ENCODE measurements around the gene NRGN.

NRGN gene

DNA sequence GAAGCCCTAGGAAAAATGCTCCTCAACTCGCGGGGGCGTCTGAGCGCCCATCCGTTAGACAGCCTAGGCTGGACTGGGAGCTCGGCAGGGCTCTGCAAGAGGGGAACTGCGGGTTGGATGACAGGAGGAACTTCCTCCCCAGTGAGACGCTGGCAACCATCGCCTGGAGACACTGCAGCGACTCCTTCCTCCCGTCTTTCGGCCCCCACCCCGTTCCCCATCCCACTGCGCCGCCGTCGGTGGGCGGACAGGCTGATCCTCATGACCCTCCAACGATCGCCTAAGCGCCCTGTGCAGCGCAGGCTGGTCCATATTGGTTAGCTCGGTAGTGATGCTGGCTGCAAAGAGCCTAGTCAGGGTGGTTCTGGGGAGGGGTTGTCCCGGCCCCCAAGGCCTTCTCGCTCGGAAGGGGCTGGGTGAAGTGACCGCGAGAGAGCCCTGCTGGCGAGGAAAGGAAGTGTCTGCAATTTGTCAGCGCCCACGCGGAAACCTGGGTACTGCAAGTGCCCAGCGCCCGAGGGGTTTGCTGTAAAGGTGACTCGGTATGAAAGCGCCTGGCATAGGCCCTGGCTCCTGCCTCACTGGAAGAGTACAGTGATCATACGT lies 638 bp downstream of the NRGN start:
- DNase-seq (ENCODE audit: low read depth) = no peak

DNA sequence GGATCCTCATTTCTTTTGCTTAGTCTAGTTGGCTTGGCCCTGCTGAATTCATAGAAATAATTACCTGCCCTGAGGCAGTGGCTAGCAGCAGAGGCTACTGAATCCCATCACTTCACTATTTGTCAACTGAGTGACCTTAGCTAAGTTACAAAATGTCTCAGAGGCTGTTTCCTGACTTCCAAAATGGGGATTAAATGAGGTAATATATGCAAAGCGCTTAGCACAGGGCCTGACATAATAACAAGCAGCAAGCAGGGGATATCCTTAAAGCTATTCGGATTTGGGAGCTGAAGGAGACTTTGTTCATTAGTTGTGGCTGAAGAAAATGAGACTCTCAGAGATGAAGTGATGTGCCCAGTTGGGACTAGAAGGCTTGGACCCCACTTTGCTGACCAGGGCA lies 2.8 kb downstream of the NRGN start:
- DNase-seq (ENCODE audit: low read depth) = no peak

DNA sequence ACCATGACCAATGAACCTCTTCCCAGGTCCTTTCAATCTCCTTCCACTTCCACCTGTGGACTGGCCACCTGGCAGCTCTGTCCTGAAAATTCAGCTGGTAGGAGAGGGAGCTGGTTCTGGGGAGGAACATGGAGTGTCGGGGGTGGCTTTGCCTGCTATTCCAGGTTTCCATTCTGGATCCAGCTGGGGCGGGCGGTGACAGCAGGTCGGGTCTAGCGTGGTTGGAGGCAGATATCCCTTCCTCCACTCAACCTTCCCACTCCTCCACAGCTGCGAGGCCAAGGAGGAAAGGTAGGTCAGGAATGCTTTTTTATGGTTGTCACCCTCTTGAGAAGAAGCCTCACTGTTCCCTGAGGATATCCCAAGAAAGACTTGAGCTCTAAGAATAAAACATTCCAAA lies 3.3 kb downstream of the NRGN start:
- DNase-seq (ENCODE audit: low read depth) = no peak

- no peak for DNase-seq (ENCODE audit: low read depth)
Observed at GRCh38 chr11:124745270-124745834, 5.6 kb downstream of the NRGN start.

DNA sequence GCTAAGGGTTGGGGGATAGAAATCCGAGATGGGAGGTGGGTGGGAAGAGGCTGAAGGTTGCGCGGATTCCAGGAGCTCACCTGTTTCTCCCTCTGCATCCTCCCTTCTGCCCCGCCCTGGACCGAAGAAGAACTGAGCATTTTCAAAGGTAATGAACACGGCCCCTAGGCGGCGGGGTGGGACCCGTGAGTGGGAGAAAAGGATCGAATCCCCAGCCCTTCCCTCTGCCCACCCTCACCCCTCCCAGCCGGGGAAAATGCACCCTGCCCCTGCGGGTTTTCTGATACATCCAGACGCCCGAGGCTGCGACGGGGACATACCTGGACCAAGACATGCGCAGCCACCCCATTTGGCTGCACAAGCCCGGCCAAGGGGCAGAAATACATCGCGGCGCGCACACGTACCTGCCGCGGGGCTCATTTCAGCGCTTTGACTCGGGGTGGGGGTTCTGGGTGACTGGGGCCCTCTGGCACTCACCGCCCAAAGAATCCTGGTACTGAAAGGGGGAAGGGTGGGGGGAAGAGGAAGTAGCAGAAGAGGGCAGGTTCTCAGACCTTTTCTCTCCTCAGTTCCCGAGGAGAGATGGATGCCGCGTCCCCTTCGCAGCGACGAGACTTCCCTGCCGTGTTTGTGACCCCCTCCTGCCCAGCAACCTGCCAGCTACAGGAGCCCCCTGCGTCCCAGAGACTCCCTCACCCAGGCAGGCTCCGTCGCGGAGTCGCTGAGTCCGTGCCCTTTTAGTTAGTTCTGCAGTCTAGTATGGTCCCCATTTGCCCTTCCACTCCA lies 6.3 kb downstream of the NRGN start:
- no peak for DNase-seq (ENCODE audit: low read depth)

- peak; percentile 15 for DNase-seq (ENCODE audit: low read depth)
Observed at GRCh38 chr11:124746621-124747243, 7.0 kb downstream of the NRGN start.

DNA sequence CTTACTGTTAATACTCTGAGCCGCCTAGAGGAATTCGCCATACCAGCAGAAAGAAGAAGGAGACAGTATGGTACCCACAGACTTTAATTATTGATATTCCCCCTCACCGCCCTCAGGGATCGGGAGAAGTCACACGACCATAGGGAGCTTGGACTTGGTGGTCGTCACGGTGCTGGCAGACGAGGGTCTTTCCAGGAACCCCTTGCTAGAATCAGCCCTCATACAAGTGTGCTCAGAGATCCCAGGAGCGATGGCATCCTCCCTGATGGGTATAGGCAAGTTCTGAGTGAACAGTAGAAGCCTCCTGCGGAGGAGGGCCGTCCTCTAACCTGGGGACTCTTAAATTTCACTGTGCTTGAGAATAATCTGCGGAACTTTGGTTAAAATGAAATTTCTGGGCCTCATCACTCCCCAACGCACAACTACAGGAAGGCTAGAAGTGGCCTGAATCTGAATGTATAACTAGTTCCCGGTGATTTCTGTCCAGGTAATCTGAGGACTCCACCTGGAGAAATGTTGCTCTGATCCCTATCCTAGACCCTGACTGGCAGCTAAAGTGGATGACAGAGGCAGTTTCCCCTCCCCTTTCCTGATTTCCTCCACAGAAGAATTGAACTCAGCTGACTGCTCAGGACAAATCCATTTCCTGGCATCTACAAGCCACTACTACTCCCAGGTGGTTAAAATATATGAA lies 7.8 kb downstream of the NRGN start:
- no peak for DNase-seq (ENCODE audit: low read depth)

DNA sequence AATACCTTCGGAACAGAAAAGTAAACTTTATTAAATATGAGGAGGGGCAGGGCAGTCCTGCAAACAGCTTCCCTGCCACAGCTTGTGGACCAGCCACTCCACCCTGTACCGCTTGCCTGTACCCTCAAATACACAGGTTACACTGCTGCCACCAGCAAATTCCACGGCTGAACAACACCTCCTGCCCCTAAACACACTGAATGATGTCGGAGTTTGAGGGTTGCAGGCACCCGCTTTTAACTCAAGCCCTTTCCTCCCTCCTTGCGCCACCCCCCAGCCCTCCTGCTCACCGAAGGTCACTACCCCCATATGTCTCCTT lies 8.3 kb downstream of the NRGN start:
- no peak for DNase-seq (ENCODE audit: low read depth)

DNA sequence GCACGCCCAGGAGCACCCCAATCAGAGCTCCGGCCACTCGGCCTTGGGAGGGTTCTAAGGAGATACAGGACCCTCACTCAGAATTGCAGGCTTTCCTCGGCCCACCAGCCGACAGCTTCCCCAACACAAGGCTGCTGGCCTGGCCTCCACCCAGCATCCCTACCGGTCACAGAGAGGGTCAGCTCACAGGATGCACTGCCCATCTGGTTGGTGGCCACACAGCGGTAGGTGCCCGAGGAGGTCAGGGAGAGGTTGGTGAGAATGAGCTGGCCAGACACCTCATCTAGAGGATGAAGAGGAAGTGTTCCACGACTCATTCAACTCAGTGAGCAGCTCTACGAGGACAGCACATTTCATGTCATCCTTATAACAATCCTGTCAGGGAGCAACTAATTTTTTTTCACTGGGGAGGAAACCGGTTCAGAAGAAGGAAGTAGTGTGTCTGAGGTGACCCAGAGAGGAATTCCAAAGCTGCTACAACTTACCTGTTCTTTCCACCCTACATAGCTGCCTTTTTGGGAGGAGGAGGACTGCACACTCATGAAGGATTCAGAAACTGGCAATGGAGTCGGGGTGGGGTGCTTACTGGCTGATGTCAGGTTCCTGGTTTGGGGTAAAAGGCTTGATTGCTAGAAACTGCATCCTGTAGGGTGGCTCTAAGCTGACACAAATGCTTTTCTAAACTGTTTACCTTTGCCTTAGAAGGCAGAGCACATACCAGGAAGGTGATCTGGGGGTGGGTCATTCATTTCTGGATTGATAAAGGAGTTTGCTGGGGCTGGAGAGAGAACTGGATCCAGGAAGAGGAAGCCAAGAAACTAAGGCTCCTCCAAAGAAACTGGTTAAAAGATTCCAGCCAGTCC lies 9.0 kb downstream of the NRGN start:
- no peak for DNase-seq (ENCODE audit: low read depth)

- no peak for DNase-seq (ENCODE audit: low read depth)
Observed at GRCh38 chr11:124749912-124750311, 10.2 kb downstream of the NRGN start.

DNA sequence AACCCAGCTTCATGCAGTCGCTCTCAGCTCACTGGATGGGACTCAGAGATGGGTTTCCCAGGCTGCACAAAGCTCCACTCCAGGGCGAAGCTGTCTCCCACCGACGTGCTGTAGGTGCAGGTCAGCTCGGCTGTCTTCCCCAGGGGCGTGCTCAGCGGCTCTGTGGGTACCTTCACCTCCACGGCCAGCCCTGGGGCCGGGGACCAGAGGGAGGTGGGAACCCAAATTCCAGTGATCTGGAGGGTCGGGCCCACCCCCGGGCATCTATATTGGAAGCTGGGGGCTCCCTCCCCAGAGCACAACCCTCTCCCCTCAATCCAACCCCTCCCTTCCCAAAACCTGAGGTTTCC lies 11.6 kb downstream of the NRGN start:
- no peak for DNase-seq (ENCODE audit: low read depth)

GRCh38 chr11:124751741-124752470 lies 12.2 kb downstream of the NRGN start, which contains the start of gene VSIG2:
VSIG2 (minus strand) TSS chr11:124752255; CDS start chr11:124752137, 118 bp downstream.
- no peak for DNase-seq (ENCODE audit: low read depth)

GRCh38 chr11:124752471-124753102 lies 12.8 kb downstream of the NRGN start:
- no peak for DNase-seq (ENCODE audit: low read depth)

GRCh38 chr11:124753205-124753604 lies 13.5 kb downstream of the NRGN start:
- DNase-seq (ENCODE audit: low read depth) = no peak

DNA sequence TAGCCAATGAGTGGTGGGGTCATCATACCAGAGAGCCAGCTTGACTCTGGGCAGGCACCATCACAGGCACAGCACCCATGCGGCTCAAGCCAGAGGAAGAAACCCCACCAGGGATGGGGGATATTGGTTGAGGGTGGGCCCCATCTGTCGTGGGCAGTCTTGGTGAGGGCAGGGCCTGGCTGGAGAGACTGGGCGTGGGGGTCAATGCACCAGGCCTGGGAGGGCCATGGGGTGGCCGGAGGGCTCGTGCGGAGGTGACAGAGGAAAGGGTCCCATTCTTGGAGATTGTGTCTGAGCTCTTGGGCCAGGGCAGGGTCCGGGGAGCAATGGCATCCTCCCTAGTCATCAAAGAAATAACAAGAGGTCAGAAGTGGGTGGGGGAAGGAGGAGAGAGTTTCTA lies 13.9 kb downstream of the NRGN start:
- no peak for DNase-seq (ENCODE audit: low read depth)

- DNase-seq (ENCODE audit: low read depth) = no peak
Observed at GRCh38 chr11:124754309-124754708, 14.6 kb downstream of the NRGN start.

DNA sequence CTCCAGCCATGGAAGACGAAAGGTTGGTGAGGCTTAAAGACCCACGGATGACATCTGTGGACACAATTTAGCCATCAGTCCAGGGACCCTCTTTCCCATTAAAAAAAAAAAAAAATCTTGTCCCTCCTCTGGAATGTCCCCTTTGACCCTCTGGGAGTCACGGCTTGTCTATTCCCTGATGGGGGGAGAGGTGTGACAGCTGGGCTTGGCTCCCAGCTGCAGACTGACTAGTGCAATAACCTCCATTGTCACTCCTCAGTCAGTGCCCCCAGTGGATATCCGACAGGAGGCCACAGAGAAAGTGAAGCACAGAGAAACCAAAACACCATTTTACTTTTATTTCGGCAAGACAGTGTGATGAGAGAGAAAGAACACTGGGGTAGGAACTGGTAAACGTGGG lies 15.0 kb downstream of the NRGN start:
- DNase-seq (ENCODE audit: low read depth) = no peak

DNA sequence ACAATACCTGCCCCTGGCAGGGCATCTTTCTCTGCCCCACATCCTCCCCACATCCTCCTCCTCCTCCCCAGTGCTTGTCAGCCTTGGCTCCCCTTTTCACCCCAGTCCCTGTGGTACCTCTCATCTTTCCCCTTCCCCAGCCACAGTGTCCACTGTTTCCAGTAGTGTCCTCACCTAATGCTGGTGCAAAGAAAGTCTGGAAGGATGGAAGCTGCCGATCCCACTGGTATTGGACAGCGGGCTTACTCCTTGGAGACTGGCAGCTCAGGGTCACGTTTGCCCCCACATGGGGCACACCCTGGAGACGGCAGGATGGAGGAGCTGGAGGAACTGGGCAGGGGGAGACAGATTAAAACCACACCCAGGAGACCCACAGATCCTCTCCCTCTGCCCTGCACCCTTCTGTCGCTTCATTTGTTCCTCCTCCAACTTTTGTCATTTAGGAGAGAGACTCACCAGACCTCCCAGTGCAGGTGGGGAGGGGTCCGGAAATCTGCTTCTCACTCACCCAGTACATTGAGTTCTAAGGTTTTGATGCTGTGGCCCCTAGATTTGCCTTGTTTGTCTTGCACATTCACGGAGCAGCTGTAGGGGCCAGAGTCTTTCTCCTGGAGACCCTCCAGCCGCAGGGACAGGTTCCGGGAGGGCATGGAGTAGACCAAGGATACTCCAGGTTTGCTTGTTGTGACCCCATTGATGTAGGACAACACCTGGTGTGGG lies 16.5 kb downstream of the NRGN start:
- no peak for DNase-seq (ENCODE audit: low read depth)

DNA sequence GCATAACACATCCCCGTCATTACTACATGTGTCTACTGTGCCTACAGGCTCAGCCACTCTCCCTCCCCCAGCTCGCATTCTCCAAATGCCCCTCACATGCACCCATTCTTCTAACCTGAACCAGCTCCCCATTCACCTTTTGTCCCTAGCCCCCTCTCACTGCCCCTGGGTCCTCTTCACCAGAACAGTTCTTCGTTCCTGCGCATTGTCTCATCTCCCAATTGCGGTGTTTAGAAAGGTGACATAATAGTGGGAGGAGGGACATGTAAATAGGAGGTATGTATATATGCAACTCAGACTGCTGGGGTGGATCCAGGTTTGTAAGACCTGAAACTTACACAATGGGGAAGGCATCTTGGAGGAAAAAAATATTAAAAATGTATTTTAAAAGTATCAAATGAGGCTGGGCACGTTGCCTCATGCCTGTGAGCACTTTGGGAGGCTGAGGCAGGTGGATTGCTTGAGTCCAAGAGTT lies 17.0 kb downstream of the NRGN start:
- DNase-seq (ENCODE audit: low read depth) = no peak

- DNase-seq (ENCODE audit: low read depth) = no peak
Observed at GRCh38 chr11:124757320-124757719, 17.6 kb downstream of the NRGN start.

Measured in GM04503 (cell line).